Neural cell (in vitro differentiated cells): Measurements from ENCODE around the gene B3GALNT2. TPM values are rescaled to one million over a fixed set of nuclear protein-coding genes. Genes with fewer than 3 reads are reported as not detected.

ENCODE experiments used
- H2AFZ ChIP-seq: fragments of 200-600, 300-800 bp; sonication (generic), shearing (Covaris generic); 2 replicates; pipeline ENCODE4 v1.6.0; 2014; ENCODE audit warnings: low read depth, mild to moderate bottlenecking, antibody characterized with exemption, low read length, moderate library complexity
- H3F3A ChIP-seq: fragments of 200-600 bp; shearing (Covaris generic); 2 replicates; pipeline ENCODE4 v1.6.1; 2016; ENCODE audit warnings: mild to moderate bottlenecking, moderate library complexity, mixed read lengths, antibody characterized with exemption, low read length; ENCODE audit not compliant: insufficient read depth, poor library complexity, severe bottlenecking
- H3K27ac ChIP-seq: fragments of 200-600, 300-800 bp; sonication (generic), shearing (Covaris generic); 2 replicates; pipeline ENCODE4 v1.5.1; 2014; ENCODE audit warnings: mild to moderate bottlenecking, low read length, moderate library complexity
- H3K27me3 ChIP-seq: fragments of 300-800, 200-600 bp; sonication (generic), shearing (Covaris generic); 2 replicates; pipeline ENCODE4 v1.6.0; 2014; ENCODE audit warnings: mild to moderate bottlenecking, low read depth, low read length, moderate library complexity; ENCODE audit not compliant: insufficient read depth
- H3K36me3 ChIP-seq: fragments of 300-800, 200-600 bp; sonication (generic), shearing (Covaris generic); 2 replicates; pipeline ENCODE4 v1.5.1; 2014; ENCODE audit warnings: mild to moderate bottlenecking, antibody characterized with exemption, low read length, moderate library complexity; ENCODE audit not compliant: insufficient read depth
- H3K4me2 ChIP-seq: fragments of 300-800, 200-600 bp; sonication (generic), shearing (Covaris generic); 2 replicates; pipeline ENCODE4 v1.6.0; 2014; ENCODE audit warnings: mild to moderate bottlenecking, low read length
- H3K4me3 ChIP-seq: fragments of 300-800, 200-600 bp; sonication (generic), shearing (Covaris generic); 2 replicates; pipeline ENCODE4 v1.5.1; 2014; ENCODE audit warnings: mild to moderate bottlenecking, low read length, moderate library complexity
- H3K79me2 ChIP-seq: fragments of 200-600 bp; shearing (Covaris generic); replicated peaks from 2 replicates; pipeline ENCODE4 v1.6.0; 2014; ENCODE audit warnings: mild to moderate bottlenecking, low read length, moderate library complexity; ENCODE audit not compliant: insufficient read depth
- H3K9ac ChIP-seq: fragments of 300-800, 200-600 bp; sonication (generic), shearing (Covaris generic); 2 replicates; pipeline ENCODE4 v1.6.1; 2016; ENCODE audit warnings: mild to moderate bottlenecking, low read length, mixed read lengths
- H3K9me2 ChIP-seq: fragments of 200-600 bp; shearing (Covaris generic); 2 replicates; pipeline ENCODE4 v1.6.1; 2016; ENCODE audit warnings: mild to moderate bottlenecking, low read length, mixed read lengths; ENCODE audit not compliant: insufficient read depth
- H3K9me3 ChIP-seq: fragments of 200-600, 300-800 bp; sonication (generic), shearing (Covaris generic); 2 replicates; pipeline ENCODE4 v1.6.1; 2016; ENCODE audit warnings: mild to moderate bottlenecking, mixed run types, low read length, moderate library complexity, mixed read lengths
- H4K20me1 ChIP-seq: fragments of 200-600 bp; shearing (Covaris generic); 2 replicates; pipeline ENCODE4 v1.6.1; 2016; ENCODE audit warnings: mild to moderate bottlenecking, mixed run types; ENCODE audit not compliant: insufficient read depth
- EP300 ChIP-seq: fragments of 450-650 bp; conservative IDR thresholded peaks from 2 replicates; pipeline ENCODE4 v1.6.1; 2014; ENCODE audit warnings: antibody characterized with exemption, mild to moderate bottlenecking, moderate library complexity; ENCODE audit not compliant: poor library complexity, severe bottlenecking
- EZH2 ChIP-seq: fragments of 200-600, 300-800 bp; shearing (Covaris generic), sonication (generic); IDR thresholded peaks from 2 replicates; pipeline ENCODE4 v1.6.1; 2014; ENCODE audit warnings: antibody characterized with exemption, low read length, borderline replicate concordance, mild to moderate bottlenecking; ENCODE audit not compliant: insufficient read depth, poor library complexity, severe bottlenecking
- MXI1 ChIP-seq: fragments of 450-650 bp; conservative IDR thresholded peaks from 2 replicates; pipeline ENCODE4 v1.6.1; 2014; ENCODE audit warnings: antibody characterized with exemption, mild to moderate bottlenecking; ENCODE audit not compliant: poor library complexity, severe bottlenecking
- POLR2AphosphoS5 ChIP-seq: IDR thresholded peaks from 2 replicates; pipeline ENCODE4 v1.6.1; 2012
- RAD21 ChIP-seq: fragments of 450-650 bp; conservative IDR thresholded peaks from 2 replicates; pipeline ENCODE4 v1.6.1; 2014; ENCODE audit warnings: antibody characterized with exemption, mild to moderate bottlenecking, moderate library complexity
- REST ChIP-seq: IDR thresholded peaks from 2 replicates; pipeline ENCODE4 v1.6.1; 2012; ENCODE audit warnings: borderline replicate concordance
- SMC3 ChIP-seq: fragments of 450-650 bp; conservative IDR thresholded peaks from 2 replicates; pipeline ENCODE4 v1.6.1; 2014; ENCODE audit warnings: antibody characterized with exemption, mild to moderate bottlenecking, moderate library complexity; ENCODE audit not compliant: poor library complexity
- TAF1 ChIP-seq: IDR thresholded peaks from 2 replicates; pipeline ENCODE4 v1.6.1; 2012; ENCODE audit warnings: low read depth
- polyA plus RNA-seq: library from polyadenylated mRNA; depleted of rRNA; stranded (reverse); fragments of >200 nt; gene quantifications from 2 replicates; pipeline ENCODE4 v1.2.3, GENCODE V29; 2014
- TF ChIP-seq, protein P1 (sequence below): fragments of 450-650 bp; IDR thresholded peaks from 2 replicates; pipeline ENCODE4 v1.5.1; 2014; ENCODE audit warnings: antibody characterized with exemption, mild to moderate bottlenecking, moderate library complexity; ENCODE audit not compliant: poor library complexity, severe bottlenecking

Gene B3GALNT2
- polyA plus RNA-seq, 1 donor from 2014 or later, result 29.0 TPM

DNA sequence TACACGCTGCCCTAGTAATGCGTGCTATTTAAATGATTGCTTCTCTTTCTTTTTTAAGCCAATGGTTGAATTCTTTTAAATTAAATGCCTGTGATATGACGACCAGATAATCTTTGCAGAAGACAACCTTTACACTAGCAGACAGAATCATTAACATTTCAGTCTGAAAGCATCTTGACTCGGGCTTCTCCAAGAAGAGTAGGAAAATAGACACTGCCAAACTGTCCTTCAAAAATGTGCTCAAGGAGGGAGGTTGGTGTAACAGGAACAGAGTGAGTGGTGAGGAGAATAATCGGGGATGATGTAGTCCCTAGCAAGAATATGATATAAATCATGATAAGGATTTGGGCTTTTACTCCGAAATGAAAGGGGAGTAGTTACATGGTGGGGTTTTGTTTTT, 6.6 kb upstream of the B3GALNT2 start:
- H3K27me3 ChIP-seq, result no peaks in the 10 kb centered on the region
- no peaks in the 10 kb centered on the region for H4K20me1 ChIP-seq
- H3K79me2 ChIP-seq, result no peaks in the 10 kb centered on the region
- H3K9me3 ChIP-seq, result no peaks in the 10 kb centered on the region
- no peak overlapping the region for H2AFZ ChIP-seq
- H3K27ac ChIP-seq, result peak overlapping the region; percentile 14
- H3K4me2 ChIP-seq, result no peak overlapping the region
- TF ChIP-seq POLR2AphosphoS5 (no peak), EP300 (peak; percentile 58)
- H3K9me2 ChIP-seq, result no peaks in the 10 kb centered on the region
- H3F3A ChIP-seq, result peaks cover 2% of the 10 kb centered on the region
- no peaks in the 10 kb centered on the region for H3K36me3 ChIP-seq
- H3K4me3 ChIP-seq, result no peak overlapping the region
- no peak overlapping the region for H3K9ac ChIP-seq

DNA sequence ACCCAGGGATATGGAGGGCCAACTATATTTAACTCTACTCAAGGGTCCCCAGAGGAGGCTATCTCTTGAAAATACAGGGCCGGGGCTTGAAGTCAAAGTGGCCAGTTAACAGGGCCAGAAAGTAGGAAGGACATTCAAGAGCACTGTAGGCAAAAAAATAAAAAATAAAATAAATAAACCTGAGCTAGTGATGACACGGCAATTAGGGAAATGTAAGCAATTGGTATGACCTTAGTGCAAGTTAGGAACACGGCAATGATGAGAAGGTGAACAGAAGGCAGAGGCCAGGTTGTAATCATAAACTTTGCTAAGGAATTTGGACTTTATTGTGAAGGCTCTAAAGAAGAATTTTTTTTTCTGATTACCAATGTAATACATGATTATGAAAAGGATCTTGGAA, 3.4 kb upstream of the B3GALNT2 start:
- no peak overlapping the region for H3K4me2 ChIP-seq
- no peak overlapping the region for H3K9ac ChIP-seq
- no peak overlapping the region for H3K27ac ChIP-seq
- no peaks in the 10 kb centered on the region for H3K79me2 ChIP-seq
- H2AFZ ChIP-seq, result no peak overlapping the region
- H4K20me1 ChIP-seq, result no peaks in the 10 kb centered on the region
- peaks cover 13% of the 10 kb centered on the region for H3F3A ChIP-seq
- H3K9me2 ChIP-seq, result no peaks in the 10 kb centered on the region
- no peak overlapping the region for H3K4me3 ChIP-seq
- H3K9me3 ChIP-seq, result no peaks in the 10 kb centered on the region
- no peak for TF ChIP-seq MXI1
- TF ChIP-seq REST, result no peak
- TF ChIP-seq RAD21, result no peak
- TF ChIP-seq TAF1, result no peak
- no peak for TF ChIP-seq SMC3
- TF ChIP-seq, protein P1, sequence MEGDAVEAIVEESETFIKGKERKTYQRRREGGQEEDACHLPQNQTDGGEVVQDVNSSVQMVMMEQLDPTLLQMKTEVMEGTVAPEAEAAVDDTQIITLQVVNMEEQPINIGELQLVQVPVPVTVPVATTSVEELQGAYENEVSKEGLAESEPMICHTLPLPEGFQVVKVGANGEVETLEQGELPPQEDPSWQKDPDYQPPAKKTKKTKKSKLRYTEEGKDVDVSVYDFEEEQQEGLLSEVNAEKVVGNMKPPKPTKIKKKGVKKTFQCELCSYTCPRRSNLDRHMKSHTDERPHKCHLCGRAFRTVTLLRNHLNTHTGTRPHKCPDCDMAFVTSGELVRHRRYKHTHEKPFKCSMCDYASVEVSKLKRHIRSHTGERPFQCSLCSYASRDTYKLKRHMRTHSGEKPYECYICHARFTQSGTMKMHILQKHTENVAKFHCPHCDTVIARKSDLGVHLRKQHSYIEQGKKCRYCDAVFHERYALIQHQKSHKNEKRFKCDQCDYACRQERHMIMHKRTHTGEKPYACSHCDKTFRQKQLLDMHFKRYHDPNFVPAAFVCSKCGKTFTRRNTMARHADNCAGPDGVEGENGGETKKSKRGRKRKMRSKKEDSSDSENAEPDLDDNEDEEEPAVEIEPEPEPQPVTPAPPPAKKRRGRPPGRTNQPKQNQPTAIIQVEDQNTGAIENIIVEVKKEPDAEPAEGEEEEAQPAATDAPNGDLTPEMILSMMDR, result no peak
- no peak for TF ChIP-seq EZH2
- no peak for TF ChIP-seq POLR2AphosphoS5
- no peak for TF ChIP-seq EP300
- H3K36me3 ChIP-seq, result no peaks in the 10 kb centered on the region
- no peaks in the 10 kb centered on the region for H3K27me3 ChIP-seq
